Mesenchymal stem cell (in vitro differentiated cells and primary cell): Measurements from ENCODE around the gene KANK2.

Experiments
- DNase-seq: peaks from one replicate; pipeline ENCODE4 v3.0.0-alpha.2; 2013
- H2AFZ ChIP-seq: one replicate; pipeline ENCODE4 v1.6.1; 2013; ENCODE audit warnings: low read depth, mild to moderate bottlenecking, control low read depth, inconsistent platforms, low read length, moderate library complexity
- H2AK5ac ChIP-seq: 2 replicates; pipeline ENCODE4 v1.6.1; 2013; ENCODE audit warnings: low read length, moderate library complexity, mild to moderate bottlenecking, inconsistent platforms; ENCODE audit not compliant: severe bottlenecking
- H2BK120ac ChIP-seq: one replicate; pipeline ENCODE4 v1.6.1; 2013; ENCODE audit warnings: low read depth, mild to moderate bottlenecking, inconsistent platforms, low read length, moderate library complexity
- H2BK12ac ChIP-seq, 2 experiments: one replicate each; pipeline ENCODE4 v1.6.1; 2013; ENCODE audit warnings: inconsistent platforms in 2 of 2, low read length in 2 of 2, mild to moderate bottlenecking in 2 of 2, moderate library complexity in 2 of 2, control low read depth in 1 of 2
- H2BK15ac ChIP-seq: one replicate; pipeline ENCODE4 v1.6.1; 2013; ENCODE audit warnings: mild to moderate bottlenecking, low read depth, inconsistent platforms; ENCODE audit not compliant: poor library complexity, severe bottlenecking
- H2BK5ac ChIP-seq: 2 replicates; pipeline ENCODE4 v1.6.1; 2013; ENCODE audit warnings: low read depth, mild to moderate bottlenecking, low read length, control low read depth, inconsistent platforms; ENCODE audit not compliant: poor library complexity, severe bottlenecking
- H3K14ac ChIP-seq, 2 experiments: one replicate each; pipeline ENCODE4 v1.6.1; 2013; ENCODE audit warnings: inconsistent platforms in 2 of 2, low read length in 2 of 2, control low read depth in 1 of 2, mild to moderate bottlenecking in 1 of 2, moderate library complexity in 1 of 2
- H3K18ac ChIP-seq, 2 experiments: one replicate each; pipeline ENCODE4 v1.6.1; 2013; ENCODE audit warnings: inconsistent platforms in 2 of 2, low read length in 2 of 2, control low read depth in 1 of 2, low read depth in 1 of 2, mild to moderate bottlenecking in 1 of 2
- H3K23ac ChIP-seq, 2 experiments: one replicate each; pipeline ENCODE4 v1.6.1; 2013; ENCODE audit warnings: inconsistent platforms in 2 of 2, low read length in 2 of 2, mild to moderate bottlenecking in 2 of 2, moderate library complexity in 2 of 2, control low read depth in 1 of 2
- H3K27ac ChIP-seq: 2 replicates; pipeline ENCODE4 v1.5.1; 2013; ENCODE audit warnings: mild to moderate bottlenecking, moderate library complexity, low read length, control low read depth, inconsistent platforms; ENCODE audit not compliant: poor library complexity, severe bottlenecking
- H3K27me3 ChIP-seq, 2 experiments: 2 replicates each; pipeline versions ENCODE4 v1.6.1 to v1.7.0; 2013; ENCODE audit warnings: low read length in 2 of 2, mild to moderate bottlenecking in 2 of 2, moderate library complexity in 2 of 2, control low read depth in 1 of 2, inconsistent platforms in 1 of 2; ENCODE audit not compliant: control insufficient read depth in 1 of 2, insufficient read depth in 1 of 2
- H3K36me3 ChIP-seq, 2 experiments: 2 replicates each; pipeline versions ENCODE4 v1.6.1 to v1.7.0; 2013; ENCODE audit warnings: low read length in 2 of 2, control low read depth in 1 of 2, inconsistent platforms in 1 of 2, low read depth in 1 of 2, mild to moderate bottlenecking in 1 of 2; ENCODE audit not compliant: insufficient read depth in 2 of 2, control insufficient read depth in 1 of 2
- H3K4ac ChIP-seq, 2 experiments: one replicate each; pipeline ENCODE4 v1.6.1; 2013; ENCODE audit warnings: inconsistent platforms in 2 of 2, low read length in 2 of 2, mild to moderate bottlenecking in 2 of 2, moderate library complexity in 2 of 2, control low read depth in 1 of 2, low read depth in 1 of 2
- H3K4me1 ChIP-seq: 2 replicates; pipeline ENCODE4 v1.6.1; 2013; ENCODE audit warnings: low read depth, low read length, control low read depth; ENCODE audit not compliant: control insufficient read depth, insufficient read depth
- H3K4me2 ChIP-seq: 2 replicates; pipeline ENCODE4 v1.6.1; 2013; ENCODE audit warnings: low read length, mild to moderate bottlenecking, inconsistent platforms; ENCODE audit not compliant: poor library complexity, severe bottlenecking
- H3K4me3 ChIP-seq, 2 experiments: 2 replicates each; pipeline versions ENCODE4 v1.5.1 to v1.7.0; 2013; ENCODE audit warnings: low read length in 2 of 2, mild to moderate bottlenecking in 2 of 2, control low read depth in 1 of 2, low read depth in 1 of 2; ENCODE audit not compliant: insufficient read depth in 1 of 2
- H3K79me1 ChIP-seq: replicated peaks from 2 replicates; pipeline ENCODE4 v1.6.1; 2013; ENCODE audit warnings: mild to moderate bottlenecking, control low read depth, low read length, inconsistent platforms; ENCODE audit not compliant: poor library complexity, severe bottlenecking
- H3K9ac ChIP-seq: 2 replicates; pipeline ENCODE4 v1.7.0; 2013; ENCODE audit warnings: mild to moderate bottlenecking, low read length, moderate library complexity
- H3K9me3 ChIP-seq: 2 replicates; pipeline ENCODE4 v1.7.0; 2013; ENCODE audit warnings: mild to moderate bottlenecking, low read length; ENCODE audit not compliant: control insufficient read depth
- H4K8ac ChIP-seq: one replicate; pipeline ENCODE4 v1.6.1; 2013; ENCODE audit warnings: inconsistent platforms, mild to moderate bottlenecking, low read length, moderate library complexity
- H4K91ac ChIP-seq: one replicate; pipeline ENCODE4 v1.6.1; 2013; ENCODE audit warnings: mild to moderate bottlenecking, low read length, inconsistent platforms
- WGBS: methylation state at CpG from one replicate; pipeline ENCODE4 v1.1.7; 2013; ENCODE audit warnings: mixed read lengths; 5-methylcytosine and 5-hydroxymethylcytosine counted together

Gene KANK2

GRCh38 chr19:11192957-11193939 is 4.1 kb downstream of the KANK2 start:
- H3K27ac ChIP-seq, result peak overlapping the region; percentile 22
- H4K91ac ChIP-seq, result peak overlapping the region; percentile 80
- H2BK120ac ChIP-seq, result no peak overlapping the region
- no peak overlapping the region for H3K9ac ChIP-seq
- peaks cover 2% of the 10 kb centered on the region for H3K79me1 ChIP-seq
- no peaks in the 10 kb centered on the region for H3K9me3 ChIP-seq
- DNase-seq, result no peak
- H3K23ac ChIP-seq, result peak overlapping the region in 1 of 2 experiments; percentile 38
- peaks cover 49% of the 10 kb centered on the region for H3K4me1 ChIP-seq
- no peaks in the 10 kb centered on the region for H3K27me3 ChIP-seq
- peak overlapping the region; percentile 61 for H4K8ac ChIP-seq
- H3K4ac ChIP-seq, result no peak overlapping the region
- H2AK5ac ChIP-seq, result peak overlapping the region; percentile 31
- peak overlapping the region in 1 of 2 experiments; percentile 54 for H3K18ac ChIP-seq
- H2BK12ac ChIP-seq, result peak overlapping the region; percentile 67 to 86
- WGBS, result 98% methylated on average over 68 of the region's 68 CpGs
- no peak overlapping the region for H2AFZ ChIP-seq
- H2BK5ac ChIP-seq, result no peak overlapping the region
- H2BK15ac ChIP-seq, result no peak overlapping the region
- H3K4me3 ChIP-seq, result peak overlapping the region; percentile 33 to 96
- peaks cover 45 to 65% of the 10 kb centered on the region in 2 experiments for H3K36me3 ChIP-seq
- H3K4me2 ChIP-seq, result peak overlapping the region; percentile 11
- H3K14ac ChIP-seq, result peak overlapping the region in 1 of 2 experiments; percentile 23

- no peaks in the 10 kb centered on the region for H3K79me1 ChIP-seq
- H3K27me3 ChIP-seq, result no peaks in the 10 kb centered on the region
- peak overlapping the region; percentile 54 for H3K9ac ChIP-seq
- H3K9me3 ChIP-seq, result no peaks in the 10 kb centered on the region
- H3K36me3 ChIP-seq, result peaks cover 47 to 78% of the 10 kb centered on the region in 2 experiments
- no peak overlapping the region for H3K4me2 ChIP-seq
- H3K18ac ChIP-seq, result no peak overlapping the region
- H2BK12ac ChIP-seq, result no peak overlapping the region
- H3K4me3 ChIP-seq, result peak overlapping the region in 1 of 2 experiments; percentile 62
- no peak overlapping the region for H2AFZ ChIP-seq
- H3K14ac ChIP-seq, result no peak overlapping the region
- DNase-seq, result no peak
- 98% methylated on average over 5 of the region's 5 CpGs for WGBS
- H4K91ac ChIP-seq, result no peak overlapping the region
- no peak overlapping the region for H2BK15ac ChIP-seq
- H3K27ac ChIP-seq, result peak overlapping the region; percentile 87
- peak overlapping the region; percentile 45 for H2BK120ac ChIP-seq
- H3K4ac ChIP-seq, result no peak overlapping the region
- peaks cover 47% of the 10 kb centered on the region for H3K4me1 ChIP-seq
- no peak overlapping the region for H2AK5ac ChIP-seq
- H2BK5ac ChIP-seq, result no peak overlapping the region
- H3K23ac ChIP-seq, result no peak overlapping the region
- no peak overlapping the region for H4K8ac ChIP-seq
Observed at GRCh38 chr19:11191934-11192333, 5.4 kb downstream of the KANK2 start.

GRCh38 chr19:11191273-11191755 is 6.0 kb downstream of the KANK2 start:
- Histone ChIP-seq H3K4me3 (peak overlapping the region in 1 of 2 experiments; percentile 62), H3K27me3 (no peaks in the 10 kb centered on the region), H3K79me1 (no peaks in the 10 kb centered on the region), H2BK12ac (no peak overlapping the region), H3K23ac (no peak overlapping the region), H3K27ac (peak overlapping the region; percentile 87), H3K4me2 (no peak overlapping the region), H3K9ac (peak overlapping the region; percentile 54), H3K36me3 (peaks cover 53 to 84% of the 10 kb centered on the region in 2 experiments), H3K4me1 (peaks cover 43% of the 10 kb centered on the region), H4K91ac (no peak overlapping the region), H3K14ac (no peak overlapping the region), H2BK5ac (peak overlapping the region; percentile 11), H4K8ac (no peak overlapping the region), H3K4ac (no peak overlapping the region), H3K18ac (peak overlapping the region; percentile 29 to 73), H3K9me3 (no peaks in the 10 kb centered on the region), H2BK15ac (no peak overlapping the region), H2BK120ac (no peak overlapping the region), H2AK5ac (peak overlapping the region; percentile 55), H2AFZ (no peak overlapping the region)
- DNase-seq, result peak; percentile 86
- WGBS, result 41% methylated on average over 8 of the region's 8 CpGs

GRCh38 chr19:11190501-11190900 is 6.8 kb downstream of the KANK2 start:
- no peak overlapping the region for H2BK120ac ChIP-seq
- no peaks in the 10 kb centered on the region for H3K27me3 ChIP-seq
- H3K79me1 ChIP-seq, result no peaks in the 10 kb centered on the region
- H3K27ac ChIP-seq, result peak overlapping the region; percentile 85
- H3K36me3 ChIP-seq, result peaks cover 59 to 90% of the 10 kb centered on the region in 2 experiments
- H3K4me3 ChIP-seq, result peak overlapping the region in 1 of 2 experiments; percentile 40
- H3K4me2 ChIP-seq, result no peak overlapping the region
- peak overlapping the region in 1 of 2 experiments; percentile 23 for H2BK12ac ChIP-seq
- peak overlapping the region; percentile 0 for H2BK5ac ChIP-seq
- peaks cover 39% of the 10 kb centered on the region for H3K4me1 ChIP-seq
- no peak overlapping the region for H3K18ac ChIP-seq
- H2AK5ac ChIP-seq, result peak overlapping the region; percentile 8
- H2AFZ ChIP-seq, result no peak overlapping the region
- DNase-seq, result no peak
- no peak overlapping the region for H3K4ac ChIP-seq
- no peak overlapping the region for H4K8ac ChIP-seq
- H2BK15ac ChIP-seq, result no peak overlapping the region
- H3K23ac ChIP-seq, result no peak overlapping the region
- WGBS, result 94% methylated on average over 8 of the region's 8 CpGs
- H3K9me3 ChIP-seq, result no peaks in the 10 kb centered on the region
- H3K9ac ChIP-seq, result peak overlapping the region; percentile 46
- H4K91ac ChIP-seq, result no peak overlapping the region
- H3K14ac ChIP-seq, result no peak overlapping the region
